GM04503 (cell line): ENCODE data around the gene CASP4.
"Not testable (repeated sequence)": the region's sequence is repeated elsewhere in the genome, so short reads cannot be mapped to it uniquely, and the experiment has no call there.

Experiments
- DNase-seq: peaks from one replicate; pipeline ENCODE4 v3.0.0-alpha.2; 2012; ENCODE audit warnings: low read depth

The CASP4 gene

GRCh38 chr11:104968355-104968855 lies at the start of gene CASP4:
Gene CASP4 (minus strand): TSS chr11:104968574. CDS start chr11:104968525, 49 bp downstream.
- peak; percentile 57 for DNase-seq

GRCh38 chr11:105007463-105007862 lies 39.1 kb upstream of the CASP4 start:
- DNase-seq, result no peak

GRCh38 chr11:105005451-105005845 lies 37.1 kb upstream of the CASP4 start:
- no peak for DNase-seq

DNA sequence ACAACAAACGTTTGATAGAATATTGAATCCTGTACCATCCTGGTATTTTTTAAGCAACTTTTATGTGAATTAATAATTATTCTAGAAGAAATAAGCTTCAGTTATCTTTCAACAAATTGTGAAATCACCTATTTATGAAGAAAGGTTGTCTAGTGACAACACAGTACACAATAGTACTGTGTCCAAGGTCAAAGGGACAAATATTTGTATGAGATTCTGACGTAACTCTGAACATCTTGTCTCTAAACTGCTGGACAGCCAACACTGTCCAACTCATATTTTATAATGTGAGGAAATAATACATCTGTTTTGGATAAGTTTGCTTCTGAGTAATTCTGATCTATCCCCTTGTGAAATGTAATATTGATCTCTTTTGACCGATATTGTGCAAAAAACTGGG lies 35.6 kb upstream of the CASP4 start:
- DNase-seq, result peak; percentile 1

- no peak for DNase-seq
These were observed 34.8 kb upstream of the CASP4 start for GRCh38 chr11:105003151-105003550.

DNA sequence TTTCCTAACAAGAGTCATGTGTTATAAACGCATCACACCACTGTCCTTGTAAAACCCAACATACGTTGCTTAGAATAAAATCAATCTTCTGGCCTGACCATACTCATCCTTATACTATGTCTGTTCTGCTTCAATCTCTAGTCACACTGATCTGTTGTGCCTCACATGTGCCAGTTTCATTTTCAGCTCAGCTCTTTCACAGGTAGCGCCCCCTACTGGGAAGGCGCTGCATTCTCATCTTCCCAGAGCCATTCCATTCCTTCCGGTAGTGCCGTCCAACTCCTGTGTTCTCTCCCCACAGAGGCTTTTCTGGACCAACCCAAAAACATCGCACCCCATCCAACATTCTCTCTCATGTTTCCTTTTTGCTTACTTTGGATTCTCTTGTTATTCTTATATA lies 32.4 kb upstream of the CASP4 start:
- DNase-seq, result no peak

- no peak for DNase-seq
These were observed 31.8 kb upstream of the CASP4 start for GRCh38 chr11:105000167-105000566.

DNA sequence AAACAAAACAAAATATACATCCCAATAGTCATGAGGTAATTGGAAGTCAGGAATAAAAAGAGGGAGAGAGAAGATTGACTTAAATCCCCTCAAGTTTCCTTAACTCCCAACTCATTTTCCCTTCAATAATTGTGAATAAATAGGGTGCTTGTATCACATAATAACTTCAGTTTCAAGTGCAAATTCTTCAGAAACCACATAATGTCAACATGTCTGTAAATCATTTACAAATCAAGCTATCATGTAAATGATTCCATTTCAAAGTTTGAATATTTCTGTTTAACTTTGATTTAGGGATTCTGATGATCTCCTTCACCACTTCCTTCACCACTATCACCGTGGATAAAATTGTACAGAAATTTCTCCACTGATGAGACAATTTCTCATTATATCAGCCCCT lies 31.3 kb upstream of the CASP4 start:
- DNase-seq, result no peak

DNA sequence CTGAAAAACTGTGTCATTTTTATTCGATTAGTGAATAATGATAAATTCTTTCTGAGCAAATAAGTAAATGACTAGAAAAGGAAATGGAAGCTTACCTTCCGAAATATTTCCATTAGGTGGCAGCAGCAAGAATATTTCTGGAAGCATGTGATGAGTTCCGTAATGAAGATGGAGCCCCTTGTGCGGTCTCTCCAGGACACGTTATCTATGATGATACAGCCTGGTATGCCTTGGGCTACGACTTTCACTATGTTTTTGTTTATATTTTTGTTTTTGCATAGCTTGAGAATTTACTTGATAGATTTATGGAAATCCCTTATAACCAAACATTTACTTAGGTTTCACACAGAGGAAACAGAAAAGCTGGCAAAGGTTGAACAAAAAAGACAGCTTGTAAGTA lies 28.9 kb upstream of the CASP4 start:
- no peak for DNase-seq

GRCh38 chr11:104995001-104995408 lies 26.6 kb upstream of the CASP4 start:
- no peak for DNase-seq

- no peak for DNase-seq
These were observed 24.4 kb upstream of the CASP4 start for GRCh38 chr11:104992781-104993180.

DNA sequence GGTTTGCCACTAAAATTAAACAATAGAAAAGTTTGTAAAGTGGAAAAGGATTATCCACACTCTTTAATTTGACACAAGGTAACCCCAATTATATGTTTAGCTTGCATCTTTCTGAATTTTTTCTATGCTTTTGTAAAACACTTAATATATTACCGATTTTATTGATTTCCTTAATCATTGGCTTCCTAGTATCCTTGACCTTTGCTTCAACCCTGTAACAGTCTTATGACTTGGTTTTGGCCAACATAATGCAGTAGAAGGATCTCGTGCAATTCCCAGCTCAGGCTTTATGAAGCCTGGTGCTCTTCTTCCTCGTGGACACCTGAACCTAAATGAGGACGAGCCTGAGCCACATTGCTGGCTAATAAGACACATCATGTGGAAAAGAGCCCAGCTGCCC lies 23.6 kb upstream of the CASP4 start:
- DNase-seq, result no peak

GRCh38 chr11:104984808-104985207 lies 16.4 kb upstream of the CASP4 start:
- DNase-seq, result no peak

GRCh38 chr11:104979839-104980238 lies 11.5 kb upstream of the CASP4 start:
- DNase-seq, result no peak

DNA sequence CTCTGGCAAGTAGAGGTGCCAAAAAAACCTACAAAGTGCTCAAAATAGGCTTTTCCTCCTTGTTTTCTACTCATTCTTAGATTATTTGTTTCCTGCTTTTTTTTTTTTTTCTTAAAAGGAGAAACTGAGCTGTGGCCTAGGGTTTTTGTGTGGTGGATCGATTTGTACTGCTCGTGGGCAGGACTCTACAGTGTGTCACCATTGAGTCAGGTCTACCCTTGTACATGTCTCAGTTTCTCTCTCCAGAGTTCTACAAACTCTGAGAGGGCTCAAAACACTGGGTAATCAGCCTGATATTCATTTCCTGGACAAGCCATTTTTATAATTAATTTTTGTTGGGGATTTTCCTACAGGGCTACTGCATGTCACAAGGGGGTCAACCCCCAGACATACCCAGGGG lies 5.2 kb upstream of the CASP4 start:
- DNase-seq, result no peak

- not testable (repeated sequence) for DNase-seq
These were observed 4.5 kb upstream of the CASP4 start for GRCh38 chr11:104972924-104973323.

GRCh38 chr11:104970756-104971155 lies 2.4 kb upstream of the CASP4 start:
- no peak for DNase-seq

- DNase-seq, result no peak
These were observed 742 bp upstream of the CASP4 start for GRCh38 chr11:104968856-104969776.

DNA sequence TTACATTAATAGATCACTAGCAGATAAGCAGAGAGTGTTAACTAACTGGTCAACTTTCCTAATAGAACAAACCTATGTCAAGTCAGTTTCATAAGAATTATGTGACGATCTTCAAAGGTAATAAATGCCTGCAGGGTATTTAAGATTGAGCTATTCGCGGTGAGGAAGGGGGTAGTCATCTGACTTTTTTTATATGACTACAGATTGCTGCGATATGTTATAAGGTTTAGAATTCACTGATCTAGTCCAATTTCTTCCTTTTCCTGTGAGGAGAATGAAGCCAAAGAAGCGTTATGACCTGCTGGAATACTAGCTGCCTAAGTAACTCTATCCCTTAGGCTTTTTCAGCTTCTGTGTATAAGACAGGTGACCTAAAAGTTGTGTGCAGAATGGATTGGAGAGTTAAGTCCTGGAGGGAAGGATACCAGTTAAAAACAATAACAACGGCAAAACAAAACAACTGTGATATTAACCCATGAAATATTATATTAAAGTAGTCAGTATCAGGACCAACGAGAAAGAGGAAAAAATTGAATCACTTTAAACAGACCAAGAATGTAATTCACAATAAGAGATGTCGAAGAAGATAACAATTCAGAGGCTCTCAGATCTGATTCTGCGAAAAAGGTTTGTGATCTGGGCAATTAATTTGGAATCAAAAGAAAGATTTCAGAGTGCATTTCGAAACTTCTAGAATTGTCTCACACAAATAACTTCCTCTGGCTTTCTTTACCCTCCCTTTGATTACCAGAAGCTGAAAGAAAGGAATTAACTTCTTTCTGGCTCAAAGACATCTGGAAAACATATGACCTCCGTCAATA lies 630 bp downstream of the CASP4 start:
- peak; percentile 1 for DNase-seq

DNA sequence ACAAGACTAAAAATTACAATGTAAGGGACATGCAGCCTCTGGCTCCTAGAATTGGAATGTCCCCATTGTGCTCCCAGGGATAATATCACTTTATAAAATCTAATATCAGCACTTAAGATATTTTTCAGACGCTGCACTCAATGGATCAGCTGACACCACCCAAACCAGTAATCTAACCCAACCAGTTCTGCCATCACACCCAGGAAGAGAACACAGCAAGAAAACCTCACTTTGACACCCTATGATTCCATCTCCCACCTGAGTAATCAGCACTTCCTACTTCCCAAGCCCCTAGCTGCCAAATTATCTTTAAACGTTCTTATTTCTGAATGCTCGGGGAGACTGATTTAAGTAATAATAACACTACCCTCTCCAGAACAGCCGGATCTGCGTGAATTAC lies 2.6 kb downstream of the CASP4 start:
- DNase-seq, result no peak

DNA sequence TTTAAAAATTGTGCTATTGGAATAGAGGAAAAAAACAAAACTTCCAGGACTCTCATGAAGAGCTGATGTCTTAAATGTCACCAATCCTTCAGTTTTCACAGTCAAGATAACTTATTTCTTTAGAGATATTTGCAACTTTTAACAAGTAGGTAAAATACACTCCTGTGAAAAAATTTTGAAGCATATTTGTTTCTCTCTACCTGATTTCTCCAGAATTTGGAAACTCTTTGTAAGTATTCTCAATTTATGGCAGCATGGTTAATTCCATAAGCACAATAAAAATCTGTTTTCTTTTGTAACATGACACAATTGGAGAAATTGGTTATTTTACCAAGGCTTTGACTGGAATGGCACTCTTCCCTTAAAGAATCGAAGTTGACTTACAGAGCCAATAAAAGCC lies 4.1 kb downstream of the CASP4 start:
- DNase-seq, result no peak

GRCh38 chr11:104962852-104963251 lies 5.5 kb downstream of the CASP4 start:
- DNase-seq, result no peak

- no peak for DNase-seq
These were observed 11.1 kb downstream of the CASP4 start for GRCh38 chr11:104957280-104957679.
